Suprapubic skin (tissue), 4 donors: ENCODE results near the gene BOD1L1.

ENCODE experiments used
- EP300 ChIP-seq: sonication (generic); formaldehyde crosslinking; IDR thresholded peaks from one replicate; pipeline ENCODE4 v1.6.1; 2017; ENCODE audit warnings: antibody characterized with exemption
- POLR2AphosphoS5 ChIP-seq, 3 donors: sonication (generic); formaldehyde crosslinking; IDR thresholded peaks; one replicate each; pipeline ENCODE4 v1.6.1; 2017; ENCODE audit warnings: antibody characterized with exemption in 3 of 3
- TF ChIP-seq, protein P1 (sequence below), 2 donors: fragments of 200-600 bp in 1 of 2; fragments of 450-650 bp in 1 of 2; sonication (generic) in 1 of 2; IDR thresholded peaks; one replicate each; pipeline ENCODE4 v1.5.1; 2016 to 2019; ENCODE audit warnings: antibody characterized with exemption in 2 of 2, mild to moderate bottlenecking in 1 of 2, moderate library complexity in 1 of 2

DNA sequence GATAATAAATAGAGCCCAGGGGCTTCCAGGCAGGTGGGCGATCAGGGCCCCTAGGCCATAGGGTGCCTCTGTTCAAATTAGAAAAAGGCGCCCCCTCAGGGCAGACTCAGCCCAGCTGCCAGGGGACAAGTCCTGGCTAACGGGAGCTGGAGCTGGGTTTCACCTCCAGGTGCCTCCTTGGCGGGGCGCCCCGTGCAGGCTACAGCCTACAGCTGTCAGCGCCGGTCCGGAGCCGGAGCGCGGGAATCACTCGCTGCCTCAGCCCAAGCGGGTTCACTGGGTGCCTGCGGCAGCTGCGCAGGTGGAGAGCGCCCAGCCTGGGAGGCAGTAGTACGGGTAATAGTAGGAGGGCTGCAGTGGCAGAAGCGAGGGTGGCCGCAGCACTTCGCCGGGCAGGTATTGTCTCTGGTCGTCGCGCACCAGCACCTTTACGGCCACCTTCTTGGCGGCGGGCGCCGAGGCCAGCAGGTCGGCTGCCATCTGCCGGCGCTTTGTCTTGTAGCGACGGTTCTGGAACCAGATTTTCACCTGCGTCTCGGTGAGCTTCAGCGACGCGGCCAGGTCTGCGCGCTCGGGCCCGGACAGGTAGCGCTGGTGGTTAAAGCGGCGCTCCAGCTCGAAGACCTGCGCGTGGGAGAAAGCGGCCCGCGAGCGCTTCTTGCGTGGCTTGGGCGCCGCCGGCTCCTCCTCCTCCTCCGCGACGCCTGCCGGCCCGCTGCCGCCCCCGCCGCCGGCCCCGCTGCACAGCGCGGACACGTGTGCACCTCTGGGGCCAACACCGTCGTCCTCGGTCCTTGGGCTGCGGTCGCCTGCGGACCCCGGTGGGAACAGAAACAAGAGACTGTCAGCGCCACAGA lies 85.6 kb downstream of the BOD1L1 start:
- TF ChIP-seq, protein P1, sequence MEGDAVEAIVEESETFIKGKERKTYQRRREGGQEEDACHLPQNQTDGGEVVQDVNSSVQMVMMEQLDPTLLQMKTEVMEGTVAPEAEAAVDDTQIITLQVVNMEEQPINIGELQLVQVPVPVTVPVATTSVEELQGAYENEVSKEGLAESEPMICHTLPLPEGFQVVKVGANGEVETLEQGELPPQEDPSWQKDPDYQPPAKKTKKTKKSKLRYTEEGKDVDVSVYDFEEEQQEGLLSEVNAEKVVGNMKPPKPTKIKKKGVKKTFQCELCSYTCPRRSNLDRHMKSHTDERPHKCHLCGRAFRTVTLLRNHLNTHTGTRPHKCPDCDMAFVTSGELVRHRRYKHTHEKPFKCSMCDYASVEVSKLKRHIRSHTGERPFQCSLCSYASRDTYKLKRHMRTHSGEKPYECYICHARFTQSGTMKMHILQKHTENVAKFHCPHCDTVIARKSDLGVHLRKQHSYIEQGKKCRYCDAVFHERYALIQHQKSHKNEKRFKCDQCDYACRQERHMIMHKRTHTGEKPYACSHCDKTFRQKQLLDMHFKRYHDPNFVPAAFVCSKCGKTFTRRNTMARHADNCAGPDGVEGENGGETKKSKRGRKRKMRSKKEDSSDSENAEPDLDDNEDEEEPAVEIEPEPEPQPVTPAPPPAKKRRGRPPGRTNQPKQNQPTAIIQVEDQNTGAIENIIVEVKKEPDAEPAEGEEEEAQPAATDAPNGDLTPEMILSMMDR (IDR thresholded peaks at IDR 0.05): peak in 1 of 2 donors; percentile 19
- TF ChIP-seq POLR2AphosphoS5 (IDR thresholded peaks at IDR 0.05) (no peak), EP300 (no peak)
